Ovary (tissue), 3 donors: ENCODE data around the gene CHERP.

Experiments
- CTCF ChIP-seq, 3 donors: fragments of 450-650 bp in 2 of 3; fragments of 200-600 bp in 1 of 3; IDR thresholded peaks; one replicate each; pipeline versions ENCODE4 v1.5.1 to v1.8.0; 2016 to 2022; ENCODE audit warnings: antibody characterized with exemption in 3 of 3, mild to moderate bottlenecking in 1 of 3
- POLR2A ChIP-seq: fragments of 450-650 bp; IDR thresholded peaks from one replicate; pipeline ENCODE4 v1.6.1; 2017; ENCODE audit warnings: antibody characterized with exemption, mild to moderate bottlenecking, moderate library complexity
- donor health status: DM: no; HTN: no; CAD: no.

DNA sequence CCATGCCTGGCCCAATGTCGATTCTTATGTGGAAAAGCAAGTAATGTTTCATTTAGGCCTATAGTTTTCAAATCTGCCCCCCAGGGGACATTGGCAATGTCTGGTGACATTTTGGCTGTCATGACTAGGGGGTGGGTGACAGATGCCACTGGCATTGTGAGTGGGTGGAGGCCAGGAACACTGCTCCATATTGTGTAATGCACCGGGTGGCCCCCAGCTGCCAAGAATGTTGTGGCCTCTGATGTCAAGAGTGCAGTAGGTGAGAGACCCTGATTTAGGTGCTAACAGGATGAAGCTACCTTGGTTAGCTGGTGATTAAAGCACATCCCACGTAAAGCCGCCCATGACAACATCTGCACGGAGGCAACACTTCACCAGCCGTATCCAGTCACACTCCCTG lies 35.3 kb downstream of the CHERP start:
- TF ChIP-seq POLR2A, result no peak
- no peak for TF ChIP-seq CTCF (IDR thresholded peaks at IDR 0.05)
